Stimulated activated CD8-positive, alpha-beta memory T cell treated with anti-CD3 and anti-CD28 coated beads, Interleukin-15, amount 100 ng/mL, for 1 hour (primary cell): ENCODE results near the gene INPP5A.
"Not testable (repeated sequence)": the region's sequence is repeated elsewhere in the genome, so short reads cannot be mapped to it uniquely, and the experiment has no call there.

ENCODE experiments used
- DNase-seq: peaks from one replicate; pipeline ENCODE4 v3.0.0-alpha.2; 2020; ENCODE audit warnings: low read depth

Gene INPP5A

GRCh38 chr10:132723330-132723970 lies 185.9 kb downstream of the INPP5A start:
- DNase-seq: no peak

GRCh38 chr10:132724446-132724845 lies 186.9 kb downstream of the INPP5A start:
- DNase-seq: no peak

DNA sequence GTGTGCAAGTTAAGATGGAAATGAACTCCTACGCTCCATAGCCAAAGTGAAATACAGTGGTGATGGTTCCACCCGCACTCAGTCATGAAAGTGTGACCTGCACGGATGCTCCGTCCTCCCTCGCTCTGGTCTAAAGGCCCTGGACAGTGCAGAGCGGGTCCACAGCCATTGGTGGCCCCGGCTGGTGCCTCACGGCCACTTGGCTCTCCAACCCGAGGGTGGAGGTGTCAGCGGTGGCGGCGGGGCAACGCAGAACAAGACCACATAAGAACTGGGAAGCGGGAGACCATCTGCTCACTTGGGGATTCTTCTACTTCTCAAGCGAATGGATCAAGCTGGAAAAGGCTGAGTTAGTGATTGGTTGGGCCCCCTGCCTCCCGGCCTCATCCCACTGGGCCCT lies 187.6 kb downstream of the INPP5A start:
- DNase-seq: no peak

DNA sequence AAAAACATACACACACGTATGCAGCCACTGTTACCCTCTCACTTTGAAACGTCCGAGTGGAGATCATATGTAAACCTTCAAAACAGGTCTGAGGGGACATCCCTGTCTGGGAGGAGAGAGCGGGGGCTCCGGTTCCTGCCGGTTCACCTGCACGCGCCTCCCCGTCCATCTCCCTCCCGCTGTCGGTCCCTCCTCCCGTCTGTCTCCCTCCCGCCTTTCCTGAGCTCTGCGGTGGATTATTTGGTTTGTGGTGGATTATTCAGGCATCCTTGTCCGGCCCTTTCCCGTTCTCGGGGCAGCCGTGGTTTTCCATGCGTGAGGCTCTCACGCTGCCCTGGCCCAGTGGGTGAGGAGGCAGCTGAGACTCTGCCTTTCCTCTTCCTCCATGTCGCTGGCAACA lies 188.6 kb downstream of the INPP5A start:
- no peak for DNase-seq

- no peak for DNase-seq
Measured at GRCh38 chr10:132726951-132727350, 189.4 kb downstream of the INPP5A start.

DNA sequence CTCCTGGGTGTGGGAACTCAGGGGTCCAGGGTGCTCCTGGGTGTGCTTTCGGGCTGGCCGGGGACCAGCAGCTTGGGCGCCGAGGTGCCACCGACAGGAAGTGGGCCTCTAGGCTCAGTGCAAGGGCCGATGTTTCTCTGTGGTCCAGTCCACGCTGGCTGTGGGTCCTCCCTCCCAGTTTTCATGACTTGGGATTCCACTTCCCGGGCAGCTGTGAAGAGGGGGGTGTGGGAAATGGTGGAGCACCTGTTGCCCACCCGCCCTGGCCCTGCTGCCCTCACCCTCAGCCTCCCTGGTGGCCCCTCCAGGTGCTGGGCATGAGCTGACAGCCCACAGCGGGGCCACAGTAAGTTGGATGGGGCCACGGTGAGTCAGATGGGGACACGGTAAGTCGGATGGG lies 189.8 kb downstream of the INPP5A start:
- no peak for DNase-seq

GRCh38 chr10:132728321-132728720 lies 190.7 kb downstream of the INPP5A start:
- no peak for DNase-seq

GRCh38 chr10:132728741-132729140 lies 191.2 kb downstream of the INPP5A start:
- DNase-seq: no peak

- no peak for DNase-seq
Measured at GRCh38 chr10:132729810-132730572, 192.4 kb downstream of the INPP5A start.

- no peak for DNase-seq
Measured at GRCh38 chr10:132730573-132730953, 193.0 kb downstream of the INPP5A start.

GRCh38 chr10:132732518-132732917 lies 194.9 kb downstream of the INPP5A start:
- no peak for DNase-seq

DNA sequence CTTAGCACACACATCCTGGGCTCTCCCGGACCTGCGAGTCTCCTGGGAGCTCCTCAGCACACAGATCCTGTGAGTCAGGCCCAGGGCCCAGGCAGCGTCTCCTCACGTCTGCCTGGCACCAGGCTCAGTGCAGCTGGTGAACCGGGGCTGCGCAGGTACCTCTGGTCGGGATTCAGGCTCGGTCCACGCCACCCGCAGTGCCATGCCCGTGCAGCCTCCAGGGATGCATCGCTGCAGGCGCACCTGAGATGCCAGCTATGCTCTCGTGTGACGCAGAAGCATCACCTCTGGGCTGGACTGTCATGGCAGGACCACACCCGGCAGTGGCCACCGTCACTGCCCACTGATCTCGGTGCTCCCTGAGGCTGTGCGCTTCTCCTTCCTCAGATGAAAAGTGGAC lies 196.3 kb downstream of the INPP5A start:
- DNase-seq: no peak

DNA sequence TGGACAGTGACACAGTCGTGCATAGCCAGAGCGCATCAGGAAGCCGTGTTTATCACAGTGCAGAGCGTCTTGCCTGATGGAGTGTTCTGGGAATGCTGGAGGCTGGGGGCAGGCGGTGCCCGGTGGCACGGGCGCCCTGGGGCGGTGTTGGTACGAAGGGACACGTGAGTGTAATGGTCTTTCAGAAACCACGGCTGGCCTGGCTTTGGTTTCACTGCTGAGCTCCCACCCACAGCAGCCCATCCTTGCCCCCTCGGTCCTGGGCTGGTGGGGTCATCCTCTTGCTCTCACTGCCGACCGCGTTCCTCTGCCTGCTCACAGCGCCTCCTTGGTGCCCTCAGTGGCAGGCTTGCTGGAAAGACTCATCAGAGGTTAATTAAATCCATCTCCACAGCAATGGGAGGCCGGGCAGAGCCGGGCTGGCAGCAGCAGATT lies 197.8 kb downstream of the INPP5A start:
- no peak for DNase-seq

GRCh38 chr10:132735923-132736391 lies 198.4 kb downstream of the INPP5A start:
- DNase-seq: no peak

- DNase-seq: no peak
Measured at GRCh38 chr10:132737390-132738048, 199.9 kb downstream of the INPP5A start.

DNA sequence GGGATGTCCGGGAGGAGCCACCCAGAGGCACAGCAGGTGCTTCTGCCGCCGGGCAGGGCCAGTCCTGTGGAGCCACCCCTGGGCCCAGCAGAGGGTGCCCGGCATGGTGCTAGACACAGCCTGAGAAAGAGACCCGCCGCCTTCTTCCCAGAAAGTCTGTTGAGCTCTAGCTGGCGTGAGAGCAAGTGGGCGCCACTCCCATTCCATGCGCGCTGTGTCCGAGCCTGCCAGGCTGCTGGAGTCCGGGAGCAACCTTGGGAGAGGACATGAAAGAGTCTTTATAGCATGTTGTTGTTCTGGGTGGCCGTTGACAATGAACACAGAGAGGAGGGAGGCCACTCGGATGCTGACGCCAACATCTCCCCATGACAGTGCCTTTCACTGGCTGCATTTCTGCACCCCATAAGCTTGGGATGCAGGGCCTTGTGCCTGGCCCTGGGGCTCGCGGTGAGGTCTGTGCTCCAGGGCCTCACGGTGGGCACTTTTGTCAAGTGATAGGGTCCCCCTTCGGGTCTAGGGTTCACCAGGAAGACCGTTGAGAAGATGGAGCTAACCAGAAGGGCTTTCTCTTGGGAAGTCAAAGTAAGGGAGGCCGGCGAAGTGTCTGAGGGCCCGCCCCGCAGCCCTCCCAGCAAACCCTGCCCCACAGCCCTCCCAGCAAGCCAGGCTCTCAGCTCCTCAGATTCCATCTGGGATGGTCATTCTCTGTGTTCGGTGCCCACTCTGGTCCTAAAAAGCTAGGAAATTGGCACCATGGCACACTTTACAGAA lies 201.1 kb downstream of the INPP5A start:
- no peak for DNase-seq

GRCh38 chr10:132739225-132739613 lies 201.6 kb downstream of the INPP5A start:
- DNase-seq: no peak

- no peak for DNase-seq
Measured at GRCh38 chr10:132740588-132740987, 203.0 kb downstream of the INPP5A start.

DNA sequence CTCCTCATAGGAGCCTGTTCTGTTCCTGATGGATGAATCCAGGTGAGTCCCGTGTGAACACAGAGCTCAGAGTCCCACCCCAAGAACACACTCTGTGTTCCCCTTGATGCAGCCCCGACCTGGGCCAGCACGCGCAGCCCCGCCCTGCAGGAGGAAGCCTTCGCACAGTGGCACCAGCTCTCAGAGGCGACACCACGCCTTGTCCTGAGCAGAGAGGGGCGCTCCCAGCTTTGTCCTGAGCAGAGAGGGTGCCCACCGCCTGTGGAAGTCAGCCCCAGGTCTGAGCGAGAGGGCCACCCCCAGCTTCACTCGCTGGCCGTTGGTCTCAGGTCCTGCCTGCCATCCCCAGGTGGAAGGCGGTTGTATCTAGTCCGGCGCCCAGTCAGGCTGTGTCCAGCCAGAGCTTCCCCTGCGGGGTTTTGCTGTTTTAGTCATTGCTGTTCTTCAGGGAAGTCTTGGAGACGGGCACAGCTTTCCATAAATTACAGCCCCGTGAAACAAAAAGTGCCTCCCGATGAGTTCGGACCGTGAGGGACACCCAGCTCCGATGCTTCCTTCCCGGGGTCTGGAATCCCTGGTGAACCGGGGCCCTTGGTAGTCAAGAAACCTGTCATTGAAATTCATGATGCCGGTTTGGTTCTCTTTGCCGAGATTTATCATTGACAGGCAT lies 204.7 kb downstream of the INPP5A start:
- no peak for DNase-seq

- no peak for DNase-seq
Measured at GRCh38 chr10:132742837-132743194, 205.2 kb downstream of the INPP5A start.

GRCh38 chr10:132743196-132743924 lies 205.8 kb downstream of the INPP5A start:
- DNase-seq: not testable (repeated sequence)
